ENCODE data around the gene IRX4.

The IRX4 gene

DNA sequence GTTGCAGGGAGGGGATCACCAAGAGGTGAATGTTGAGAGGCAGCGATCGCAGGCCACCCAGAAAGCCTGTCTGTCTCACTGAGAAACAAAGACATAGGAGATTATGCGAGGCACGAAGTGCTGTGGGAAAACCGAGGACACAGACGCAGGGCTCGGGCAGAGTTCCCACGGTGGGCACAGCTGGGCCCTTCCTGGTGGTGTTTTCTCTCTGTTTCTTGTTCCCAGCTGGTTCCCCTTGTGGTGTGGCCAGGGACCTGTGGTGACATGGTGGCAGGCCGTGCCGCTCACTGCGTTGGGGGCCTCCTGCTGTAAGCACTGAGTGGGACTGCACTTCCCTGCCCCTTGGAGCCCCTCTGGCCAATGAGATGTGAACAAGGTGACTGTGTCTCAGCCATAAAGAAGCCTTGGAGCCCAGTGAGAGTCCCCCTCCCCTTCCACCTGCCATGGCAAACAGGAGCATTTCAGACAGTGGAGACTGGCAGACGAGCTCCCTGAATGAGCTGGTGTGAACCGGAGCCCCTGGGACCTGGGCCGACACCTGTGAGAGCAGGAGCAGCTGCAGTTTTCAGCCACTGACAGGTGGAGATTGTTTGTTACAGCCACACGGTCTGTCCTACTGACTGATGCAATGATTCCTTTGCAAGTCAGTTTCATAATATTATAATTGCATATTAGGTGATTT lies 13.2 kb upstream of the IRX4 start:
- Histone ChIP-seq H3K27ac (no peak overlapping the region), H3K4me3 (no peak overlapping the region)

DNA sequence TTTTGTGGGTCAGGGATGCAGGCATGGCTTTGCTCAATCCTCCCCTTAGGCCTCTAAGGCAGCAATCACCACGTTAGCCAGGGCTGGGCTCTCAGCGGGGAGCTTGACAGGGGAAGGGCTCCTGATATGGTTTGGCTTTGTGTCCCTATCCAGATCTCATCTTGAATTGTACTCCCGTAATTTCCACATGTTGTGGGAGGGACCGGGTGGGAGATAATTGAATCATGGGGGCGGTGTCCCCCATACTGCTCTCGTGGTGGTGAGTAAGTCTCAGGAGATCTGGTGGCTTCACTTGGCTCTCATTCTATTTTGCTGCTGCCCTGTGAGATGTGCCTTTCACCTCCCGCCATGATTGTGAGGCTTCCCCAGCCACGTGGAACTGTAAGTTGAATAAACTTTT lies 11.5 kb upstream of the IRX4 start:
- no peak overlapping the region for H3K27ac ChIP-seq
- no peak overlapping the region for H3K4me3 ChIP-seq

DNA sequence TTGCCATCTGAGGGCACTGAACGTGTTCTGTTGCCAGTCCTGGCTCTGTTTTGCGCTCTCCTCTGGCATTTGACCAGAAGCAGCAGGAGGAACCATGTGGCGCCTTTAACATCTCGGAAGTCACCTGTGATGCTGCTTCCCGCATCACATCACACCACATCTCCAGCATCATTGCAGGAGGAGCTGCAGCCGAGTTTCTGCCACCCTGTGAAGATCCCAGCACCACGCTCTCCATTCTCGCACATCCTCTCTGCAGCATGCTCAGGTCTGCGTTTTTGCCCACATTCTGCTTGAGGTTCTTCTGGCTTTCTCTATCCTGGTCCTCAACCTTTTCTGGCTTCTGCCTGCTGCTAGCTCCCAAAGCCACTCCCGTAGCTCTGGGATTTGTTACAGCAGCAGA lies 11.0 kb upstream of the IRX4 start:
- H3K27ac ChIP-seq, result no peak overlapping the region

DNA sequence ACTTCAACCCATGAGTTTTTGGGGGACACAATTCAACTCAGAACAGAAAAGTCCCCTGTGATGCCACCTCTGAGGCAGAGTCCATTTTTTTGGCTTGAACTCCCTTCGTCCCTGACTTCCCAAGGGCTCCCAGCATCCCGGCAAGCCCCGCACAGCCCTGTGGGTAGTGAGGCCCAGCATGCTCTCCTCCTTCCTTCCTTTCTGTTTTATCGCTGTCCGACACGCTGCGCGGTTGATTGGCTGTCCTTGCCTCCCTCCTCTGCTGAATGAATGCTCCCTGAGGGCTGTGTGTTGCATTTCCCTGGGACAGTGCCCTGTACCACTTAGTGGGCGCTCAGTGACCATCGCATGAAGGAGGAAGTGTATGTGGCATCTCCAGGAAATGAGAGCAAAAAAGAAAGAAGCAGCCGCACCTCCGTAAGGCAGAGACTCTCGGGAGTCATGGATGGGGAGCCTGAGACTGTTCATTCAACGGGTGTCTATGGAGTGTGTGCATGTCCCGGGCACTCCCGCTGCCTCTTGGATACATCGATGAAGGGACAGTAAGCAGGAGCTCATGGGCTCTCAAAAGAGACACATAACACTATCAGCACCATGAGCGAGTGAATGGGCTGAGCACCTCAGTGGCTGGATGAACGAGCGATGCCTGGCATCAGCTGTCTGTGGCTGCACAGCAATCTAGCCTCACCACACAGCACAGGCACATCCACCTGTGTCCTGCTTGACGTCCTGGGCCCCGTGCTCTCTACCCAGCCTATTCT lies 10.1 kb upstream of the IRX4 start:
- no peak overlapping the region for H3K4me3 ChIP-seq
- no peak overlapping the region for H3K27ac ChIP-seq

More for the DNA sequence above, 11.0 kb upstream of the IRX4 start:
- no peak overlapping the region for H3K4me3 ChIP-seq

DNA sequence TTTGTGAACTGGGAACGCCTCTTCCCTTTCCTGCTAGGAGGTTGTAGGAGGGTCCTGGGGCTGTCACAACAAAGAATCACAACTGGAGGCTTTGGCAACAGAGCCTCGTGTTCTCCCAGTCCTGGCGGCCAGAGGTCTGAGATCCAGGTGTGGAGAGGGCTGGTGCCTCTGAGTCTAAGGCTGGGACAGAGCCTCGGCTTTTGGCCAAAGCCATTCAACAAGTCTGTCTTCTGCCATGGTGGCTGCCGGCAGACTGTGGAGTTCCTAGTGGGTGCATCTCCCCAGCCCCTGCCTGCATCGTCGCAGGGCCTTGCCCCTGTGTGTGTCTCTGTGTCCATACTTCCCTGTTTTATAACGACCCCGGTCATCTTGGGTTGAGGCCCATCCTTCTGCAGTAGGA lies 9.5 kb upstream of the IRX4 start:
- H3K4me3 ChIP-seq, result no peak overlapping the region
- H3K27ac ChIP-seq, result no peak overlapping the region

DNA sequence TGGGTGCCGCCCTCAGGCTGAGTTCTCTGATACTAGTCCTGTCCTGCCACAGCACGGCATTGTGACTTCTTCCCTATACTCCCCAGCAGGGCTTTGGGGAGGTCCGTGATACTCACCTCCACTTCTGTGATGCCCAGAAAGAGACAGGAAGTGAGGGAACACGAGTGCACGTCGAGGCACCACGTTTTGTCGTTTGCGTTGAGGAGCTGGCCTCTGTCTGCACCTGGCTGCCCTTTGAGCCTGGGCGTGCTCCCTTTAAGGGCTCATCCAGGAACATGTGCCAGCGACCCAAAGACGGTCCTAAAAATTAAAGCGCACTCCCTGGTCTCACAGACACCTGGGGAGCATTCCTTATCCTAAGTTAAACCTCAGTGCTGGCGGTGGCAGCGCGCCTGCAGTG lies 8.7 kb upstream of the IRX4 start:
- no peak overlapping the region for H3K27ac ChIP-seq
- H3K4me3 ChIP-seq, result no peak overlapping the region

DNA sequence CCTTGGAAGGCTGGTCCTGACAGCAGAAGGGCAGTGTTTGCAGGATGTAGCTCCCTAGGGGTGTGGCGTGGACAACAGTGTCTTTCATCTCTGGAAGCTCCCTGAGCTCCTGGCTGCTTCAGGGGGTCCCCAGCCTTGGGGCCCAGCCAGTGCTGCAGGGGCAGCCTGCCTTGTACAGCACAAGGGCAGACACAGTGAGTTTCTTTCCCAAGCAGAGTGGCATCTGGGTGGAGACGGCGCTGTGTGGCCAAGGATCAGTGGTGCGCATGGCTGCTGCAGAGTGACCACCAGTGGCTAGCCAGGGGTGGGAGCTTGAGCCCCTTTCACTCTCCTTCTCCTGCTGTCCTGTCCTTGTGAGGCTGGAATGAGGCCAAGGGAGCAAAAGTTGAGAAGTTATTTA lies 7.6 kb upstream of the IRX4 start:
- H3K27ac ChIP-seq, result no peak overlapping the region

DNA sequence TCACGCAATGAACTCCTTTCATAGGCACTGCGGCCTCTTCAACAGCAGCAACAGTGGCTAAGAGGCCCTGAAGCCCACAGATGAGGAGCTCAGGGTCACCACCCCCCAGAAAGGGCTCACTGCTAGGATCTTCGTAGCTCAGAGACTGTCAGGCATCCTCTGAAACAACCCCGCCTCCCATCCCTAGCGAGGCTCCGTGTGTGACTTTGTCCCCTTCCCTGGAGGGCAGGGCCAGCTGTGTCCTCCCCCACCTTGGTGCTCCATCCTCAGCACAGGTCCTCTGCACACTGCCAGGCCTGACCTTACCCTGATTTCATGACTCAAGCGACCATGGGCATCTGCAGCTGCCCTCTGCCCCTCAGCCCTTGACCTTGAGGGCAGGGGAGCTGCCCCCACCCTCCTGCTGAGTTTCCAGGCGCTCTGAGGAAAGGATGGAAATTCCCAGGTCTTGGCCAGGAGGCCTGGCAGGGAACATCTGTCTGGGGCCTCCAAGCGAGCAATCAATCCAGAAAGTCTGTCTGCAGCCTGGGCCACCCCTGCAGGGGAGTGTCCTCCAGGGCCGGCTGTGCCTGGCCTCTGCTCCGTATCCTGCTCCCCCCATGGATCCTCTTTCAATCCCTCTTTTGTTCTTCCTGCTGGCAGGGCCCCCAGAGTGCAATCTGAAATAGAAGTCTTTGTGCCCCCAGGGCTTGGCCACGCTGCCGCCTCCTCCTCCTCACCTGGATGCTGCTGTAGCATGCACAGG lies 6.8 kb upstream of the IRX4 start:
- Histone ChIP-seq H3K4me3 (no peak overlapping the region), H3K27ac (peak overlapping the region in 5 of 21 experiments; percentile 19 to 91 (median 29))

More for the DNA sequence above, 7.6 kb upstream of the IRX4 start:
- H3K4me3 ChIP-seq, result no peak overlapping the region

DNA sequence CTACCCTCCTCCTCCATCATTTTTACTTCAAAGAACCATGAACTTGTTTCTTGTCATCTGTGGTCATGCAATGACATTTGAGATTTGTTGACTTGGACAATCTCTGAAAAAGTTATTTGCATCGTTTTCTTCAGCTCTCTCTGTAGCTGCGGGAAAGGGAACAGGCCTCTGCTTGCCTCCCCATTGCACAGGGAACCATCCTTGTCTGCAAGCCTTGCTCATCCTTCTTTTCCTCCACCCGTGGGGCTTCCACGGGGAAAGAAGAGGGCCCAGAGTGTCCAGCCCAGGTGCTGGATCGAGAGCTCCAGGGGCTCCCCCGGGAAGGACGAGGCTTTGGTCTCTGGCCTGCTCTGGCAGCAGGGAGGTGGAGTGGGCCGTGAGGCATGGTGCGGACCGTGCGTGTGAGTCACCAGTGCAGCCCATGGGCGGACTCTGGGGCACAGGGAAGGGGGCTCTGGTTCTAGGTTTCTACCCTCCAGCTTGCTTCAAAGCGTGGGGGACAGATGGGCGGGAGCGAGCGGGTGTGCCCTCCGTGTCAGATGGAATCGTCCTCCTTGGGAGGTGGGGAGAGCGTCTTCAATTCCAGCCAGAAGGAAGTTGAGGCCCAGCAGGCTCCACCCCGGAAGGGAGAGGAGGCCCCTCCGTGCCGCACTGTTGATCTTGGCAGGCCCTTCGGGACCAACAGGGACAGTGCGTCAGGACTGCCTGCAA lies 6.0 kb upstream of the IRX4 start:
- peak overlapping the region in 5 of 21 experiments; percentile 24 to 91 (median 52) for H3K27ac ChIP-seq
- H3K4me3 ChIP-seq, result no peak overlapping the region

DNA sequence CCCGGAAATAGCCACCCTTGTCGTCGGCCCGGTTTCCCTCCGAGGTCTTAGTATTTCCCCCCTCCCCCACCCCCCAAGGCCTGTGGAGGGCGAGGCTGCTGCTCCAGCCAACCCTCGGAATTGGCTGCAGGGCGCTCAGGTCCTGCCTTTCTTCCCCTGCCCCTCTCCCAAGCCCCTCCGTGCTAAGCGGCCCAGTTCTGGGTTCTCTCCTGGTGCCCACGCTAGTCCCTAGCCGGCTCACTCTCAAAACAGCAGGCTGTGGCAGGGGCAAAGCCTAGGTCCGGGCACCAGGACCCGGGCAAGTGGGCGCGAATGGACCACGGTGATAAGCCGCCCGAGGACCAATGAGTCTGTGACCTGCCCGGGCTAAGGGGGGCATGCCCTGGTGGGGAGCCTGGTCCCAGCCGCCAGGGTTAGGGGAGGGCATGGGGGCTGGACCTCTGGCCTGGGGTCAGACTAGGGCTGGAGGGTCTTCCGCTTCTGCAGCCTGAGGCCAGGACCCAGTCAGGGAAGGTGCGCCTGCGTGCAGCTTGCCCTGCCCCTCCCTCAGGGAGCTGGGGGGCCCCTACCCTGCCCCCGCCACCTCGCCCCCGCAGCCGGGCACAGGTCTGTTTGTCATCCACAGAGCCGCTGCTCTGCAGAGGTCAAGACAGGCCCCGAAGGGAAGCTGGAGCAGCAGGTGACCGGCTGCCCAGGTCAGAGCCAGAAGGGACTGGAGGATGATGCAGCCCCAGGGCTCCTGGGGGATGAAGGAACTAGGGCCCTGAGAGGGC lies 5.0 kb upstream of the IRX4 start:
- H3K4me3 ChIP-seq, result peak overlapping the region; percentile 24 to 59 (median 39)
- peak overlapping the region; percentile 24 to 91 (median 79) for H3K27ac ChIP-seq

DNA sequence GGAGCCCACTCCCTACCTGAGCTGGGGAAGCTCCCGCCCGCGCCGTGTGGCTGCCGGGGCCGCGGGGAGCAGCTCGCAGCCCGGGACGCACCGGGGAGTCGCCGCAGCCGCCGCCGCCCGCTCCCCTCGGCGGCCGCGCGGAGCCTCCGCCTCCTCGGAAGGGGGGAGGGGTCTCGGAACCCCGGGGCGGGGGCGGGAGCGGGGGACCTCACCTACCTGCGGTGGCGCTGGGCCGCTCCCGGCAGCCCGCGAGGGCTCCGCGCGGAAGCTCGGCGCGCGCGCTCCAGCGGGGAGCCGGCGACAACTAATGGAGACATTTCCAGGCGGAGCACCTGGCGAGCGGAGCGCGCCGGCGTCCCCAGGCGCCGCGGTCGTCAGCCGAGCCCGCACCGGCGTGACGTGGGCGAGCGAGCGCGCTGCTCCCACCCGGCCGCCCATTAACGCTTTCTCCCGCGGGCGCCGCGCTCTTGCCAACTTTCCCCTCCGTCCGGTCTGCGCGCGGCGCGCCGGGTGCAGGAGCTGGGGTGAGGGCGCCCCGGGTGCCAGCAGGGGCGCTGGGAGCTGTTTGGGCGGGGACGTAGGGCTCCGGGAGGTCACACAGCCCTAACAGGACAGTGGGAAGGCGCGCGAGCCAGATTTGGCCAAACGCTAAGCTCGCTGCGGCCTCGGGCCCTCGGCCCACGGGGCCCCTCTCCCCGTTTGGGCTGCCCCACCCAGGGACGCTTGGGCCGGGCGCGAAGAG lies 4.3 kb upstream of the IRX4 start:
- Histone ChIP-seq H3K27ac (peak overlapping the region; percentile 24 to 91 (median 79)), H3K4me3 (peak overlapping the region; percentile 24 to 59 (median 39))

DNA sequence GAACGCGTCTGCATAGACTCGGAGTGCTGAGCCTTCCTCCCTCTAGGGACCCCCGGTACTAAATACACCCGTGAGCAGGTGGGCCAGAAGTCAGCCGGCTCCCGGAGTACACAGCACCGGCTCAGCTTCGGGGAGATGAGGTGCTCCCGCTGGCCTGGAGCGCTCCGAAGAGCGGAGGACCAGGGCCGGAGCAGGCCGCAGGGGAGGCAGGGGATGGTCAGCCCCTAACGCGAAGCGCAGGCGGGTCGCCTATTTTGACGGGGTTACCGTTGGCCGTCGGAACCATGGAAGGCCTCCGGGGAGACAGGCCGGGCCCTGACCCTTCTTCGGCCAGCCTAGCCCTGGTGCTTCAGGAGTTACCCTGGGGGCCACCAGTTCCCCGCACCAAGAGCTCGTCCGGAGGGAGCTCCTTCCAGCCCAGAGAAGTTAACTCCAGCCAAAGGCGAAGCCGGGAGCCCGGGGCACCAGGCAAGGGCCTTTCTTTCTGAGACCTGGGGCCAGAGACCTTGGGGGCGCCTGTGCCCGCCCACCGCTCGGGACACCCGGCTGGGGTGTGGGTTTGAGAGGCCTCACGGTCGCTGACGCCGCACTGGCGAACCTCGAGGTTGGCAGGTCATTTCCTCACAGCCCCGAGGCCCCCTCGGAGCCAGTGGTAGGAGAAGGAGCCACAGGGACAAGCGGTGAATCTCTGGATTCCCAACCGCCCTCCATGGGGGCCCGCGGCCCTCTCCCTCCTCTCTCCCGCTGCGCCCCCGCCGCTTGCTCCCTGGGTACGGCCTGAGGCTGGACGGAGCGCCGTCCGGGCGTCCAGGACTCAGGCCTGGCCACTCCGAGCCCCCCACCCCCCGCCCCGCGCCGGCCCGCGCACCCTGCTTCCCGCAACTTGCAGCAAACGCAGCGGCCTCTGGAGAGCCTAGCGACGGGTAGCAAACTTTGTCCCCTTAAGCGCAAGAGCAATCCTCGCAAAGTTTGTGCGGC lies 3.4 kb upstream of the IRX4 start:
- Histone ChIP-seq H3K27ac (peak overlapping the region; percentile 31 to 91 (median 79)), H3K4me3 (peak overlapping the region; percentile 24 to 59 (median 39))

DNA sequence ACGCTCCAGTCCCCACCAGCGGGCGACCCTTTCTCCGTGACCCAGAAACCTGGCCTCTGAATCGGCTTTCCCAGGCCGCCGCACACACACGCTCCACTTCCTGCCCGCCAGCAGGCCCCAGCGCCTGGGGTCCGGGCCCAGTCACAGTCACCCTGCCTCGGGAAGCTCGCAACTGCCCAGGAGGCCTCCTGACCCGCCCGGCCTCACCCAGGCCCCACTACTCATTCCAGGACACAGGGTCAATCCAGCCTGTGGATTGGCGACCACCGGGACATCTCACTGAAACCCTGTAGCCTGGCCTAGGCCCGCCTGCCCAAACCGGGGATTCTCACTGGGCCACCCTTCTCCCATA lies 2.7 kb upstream of the IRX4 start:
- peak overlapping the region; percentile 24 to 59 (median 39) for H3K4me3 ChIP-seq

DNA sequence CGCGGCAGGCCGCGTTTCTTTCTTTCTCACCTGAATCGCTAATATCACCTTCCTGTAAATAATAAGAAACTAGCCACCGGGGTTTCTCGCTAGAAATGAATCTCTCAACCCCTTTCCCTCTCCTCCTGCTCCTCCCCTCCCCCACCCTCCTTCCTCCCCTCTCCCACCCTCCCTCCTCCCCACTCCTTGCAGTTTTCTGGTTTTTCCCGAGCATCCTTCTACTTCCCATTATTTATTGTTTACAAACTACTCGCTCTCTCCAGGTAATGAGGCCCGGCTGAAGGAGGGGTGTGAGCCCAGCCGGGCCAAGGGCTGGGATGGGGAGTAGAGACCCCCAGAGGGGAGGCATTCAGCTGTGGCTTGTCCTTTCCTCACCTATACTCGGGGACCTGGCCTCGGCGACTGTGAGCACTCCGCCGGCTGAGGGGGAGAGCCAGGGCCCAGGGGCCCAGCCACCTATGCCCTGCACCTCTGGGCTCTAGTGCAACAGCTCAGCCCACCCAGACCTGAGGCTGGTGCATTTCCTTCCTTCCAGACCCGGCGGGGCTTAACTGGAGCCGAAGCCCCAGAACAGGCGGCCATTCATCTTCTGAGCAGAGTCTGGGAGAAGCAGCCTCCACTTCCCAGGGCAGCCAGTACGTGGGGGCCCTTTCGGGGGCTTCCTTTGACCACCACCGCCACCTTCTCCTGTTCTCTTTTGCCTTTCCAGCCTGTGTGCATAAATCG lies 2.1 kb upstream of the IRX4 start:
- peak overlapping the region; percentile 24 to 59 (median 39) for H3K4me3 ChIP-seq
- peak overlapping the region in 19 of 21 experiments; percentile 10 to 91 (median 79) for H3K27ac ChIP-seq

More for the DNA sequence above, 2.7 kb upstream of the IRX4 start:
- peak overlapping the region in 19 of 21 experiments; percentile 10 to 91 (median 80) for H3K27ac ChIP-seq

DNA sequence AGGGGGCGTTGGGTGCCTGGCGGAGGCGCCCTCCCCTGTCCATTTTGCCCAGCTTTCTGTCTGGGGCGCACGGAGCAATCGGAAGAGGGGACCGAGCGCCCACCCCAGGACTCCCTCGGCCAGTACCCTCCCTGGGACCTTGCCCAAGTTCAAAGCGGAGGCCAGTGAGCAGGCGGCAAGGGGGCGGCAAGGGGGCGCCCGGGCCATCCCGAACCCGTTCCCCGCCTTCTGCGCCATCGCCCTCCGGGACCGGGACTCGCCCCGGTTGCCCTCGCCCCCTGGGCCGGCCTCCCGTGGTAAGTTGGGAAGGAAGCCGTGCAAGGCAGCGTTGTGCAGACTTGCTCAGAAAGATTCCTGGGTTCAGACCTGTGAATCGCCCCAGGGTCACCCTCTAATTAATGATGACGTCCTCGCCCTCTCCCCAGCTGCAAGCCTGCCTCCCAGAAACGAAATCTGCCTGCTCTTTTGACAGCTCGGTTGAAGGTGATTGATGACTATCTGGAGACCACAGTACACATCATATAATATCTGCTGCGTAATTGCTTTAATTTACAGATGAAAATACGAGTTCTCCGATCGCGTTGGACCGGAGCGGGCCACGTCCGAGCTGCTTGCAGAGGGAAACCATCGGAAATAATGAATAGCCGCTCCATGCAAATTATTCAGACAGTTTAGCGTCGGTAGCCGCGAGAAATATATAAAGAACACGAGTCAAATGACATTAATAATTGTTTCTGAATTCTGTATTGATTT lies 1.4 kb upstream of the IRX4 start:
- Histone ChIP-seq H3K27ac (peak overlapping the region; percentile 23 to 91 (median 78)), H3K4me3 (peak overlapping the region; percentile 19 to 59 (median 39))
